ENCODE measurements around the gene ODAD2. TPM values are rescaled to one million over a fixed set of nuclear protein-coding genes. Genes with fewer than 3 reads are reported as not detected.
"Not testable (repeated sequence)": the region's sequence is repeated elsewhere in the genome, so short reads cannot be mapped to it uniquely, and the experiment has no call there.

ODAD2 gene
- total and polyA plus RNA-seq, 7 experiments from 2014 or later: 0.27 to 0.70 TPM; not detected in 5

GRCh38 chr10:27981744-27982143 is 17.1 kb downstream of the ODAD2 start:
- ChIA-PET POLR2A (no interaction called here), CTCF (no interaction called here)
- Histone ChIP-seq H3K27me3 (ENCODE audit: control insufficient read depth in 2 of 2, insufficient read depth in 2 of 2, low read length in 2 of 2) (no peaks in the 10 kb centered on the region), H3K36me3 (ENCODE audit: control insufficient read depth in 2 of 3, insufficient read depth in 3 of 3, low read length in 3 of 3) (no peaks in the 10 kb centered on the region), H3K9me3 (ENCODE audit: control insufficient read depth in 2 of 3, low read length in 3 of 3) (no peaks in the 10 kb centered on the region), H3K4me1 (ENCODE audit: control insufficient read depth in 2 of 2, insufficient read depth in 2 of 2, low read length in 2 of 2) (no peaks in the 10 kb centered on the region), H3K27ac (ENCODE audit: low read depth, low read length) (no peak overlapping the region), H3K4me3 (ENCODE audit: low read length) (no peak overlapping the region)
- intact Hi-C loops (cut with micrococcal nuclease): no loop called here
- DNase-seq: no peak
- Mint-ChIP-seq H3K27ac (no peak overlapping the region), H3K27me3 (peaks cover 3 to 27% (median 15%) of the 10 kb centered on the region in 5 donors), H3K4me1 (no peaks in the 10 kb centered on the region), H3K4me3 (no peak overlapping the region), H3K9me3 (peaks cover 0 to 9% (median 1%) of the 10 kb centered on the region in 11 donors), H3K36me3 (peaks cover 0 to 3% (median 0%) of the 10 kb centered on the region in 5 donors)
- no peak for ATAC-seq

- DNase-seq; ATAC-seq; H3K4me3 Mint-ChIP-seq; intact Hi-C loops (cut with micrococcal nuclease); H3K36me3 ChIP-seq (ENCODE audit: control insufficient read depth in 2 of 3, insufficient read depth in 3 of 3, low read length in 3 of 3); H3K27ac Mint-ChIP-seq; H3K4me1 ChIP-seq (ENCODE audit: control insufficient read depth in 2 of 2, insufficient read depth in 2 of 2, low read length in 2 of 2); H3K27me3 ChIP-seq (ENCODE audit: control insufficient read depth in 2 of 2, insufficient read depth in 2 of 2, low read length in 2 of 2); POLR2A ChIA-PET; H3K4me1 Mint-ChIP-seq; H3K9me3 ChIP-seq (ENCODE audit: control insufficient read depth in 2 of 3, low read length in 3 of 3); H3K4me3 ChIP-seq (ENCODE audit: low read length); H3K36me3 Mint-ChIP-seq; H3K27ac ChIP-seq (ENCODE audit: low read depth, low read length): not testable (repeated sequence)
- Mint-ChIP-seq H3K27me3 (peaks cover 0 to 24% (median 10%) of the 10 kb centered on the region in 5 donors), H3K9me3 (peaks cover 0 to 11% (median 1%) of the 10 kb centered on the region in 11 donors)
- CTCF ChIA-PET: interaction anchor here (0.6 kb wide), 1 partner anchor 17 kb away, joined by 5 read pairs; no protein-coding TSS in a partner anchor
Measured at GRCh38 chr10:27970795-27971194, 28.1 kb downstream of the ODAD2 start.

- peaks cover 0 to 17% (median 8%) of the 10 kb centered on the region in 5 donors for H3K27me3 Mint-ChIP-seq
- peaks cover 0 to 11% (median 1%) of the 10 kb centered on the region in 11 donors for H3K9me3 Mint-ChIP-seq
- intact Hi-C loops (cut with micrococcal nuclease); H3K4me1 ChIP-seq (ENCODE audit: control insufficient read depth in 2 of 2, insufficient read depth in 2 of 2, low read length in 2 of 2); H3K27ac Mint-ChIP-seq; POLR2A ChIA-PET; DNase-seq; H3K27me3 ChIP-seq (ENCODE audit: control insufficient read depth in 2 of 2, insufficient read depth in 2 of 2, low read length in 2 of 2); H3K4me3 Mint-ChIP-seq; H3K36me3 ChIP-seq (ENCODE audit: control insufficient read depth in 2 of 3, insufficient read depth in 3 of 3, low read length in 3 of 3); H3K36me3 Mint-ChIP-seq; H3K4me1 Mint-ChIP-seq; H3K4me3 ChIP-seq (ENCODE audit: low read length); ATAC-seq; H3K9me3 ChIP-seq (ENCODE audit: control insufficient read depth in 2 of 3, low read length in 3 of 3); H3K27ac ChIP-seq (ENCODE audit: low read depth, low read length): not testable (repeated sequence)
- CTCF ChIA-PET: interaction anchor here (0.6 kb wide), 2 partner anchors 17 to 176 kb away, joined by 4 to 5 read pairs; no protein-coding TSS in a partner anchor
Measured at GRCh38 chr10:27969931-27970330, 28.9 kb downstream of the ODAD2 start.

- CTCF ChIA-PET: no interaction called here
- Mint-ChIP-seq H3K9me3 (peaks cover 0 to 2% (median 0%) of the 10 kb centered on the region in 11 donors), H3K4me3 (peak overlapping the region in 8 of 10 donors; percentile 25 to 83 (median 76)), H3K4me1 (peaks cover 7 to 22% (median 17%) of the 10 kb centered on the region in 7 donors), H3K27ac (peak overlapping the region in 5 of 9 donors; percentile 47 to 76 (median 64)), H3K27me3 (no peaks in the 10 kb centered on the region), H3K36me3 (no peaks in the 10 kb centered on the region)
- Histone ChIP-seq H3K9me3 (ENCODE audit: control insufficient read depth in 2 of 3, low read length in 3 of 3) (no peaks in the 10 kb centered on the region), H3K4me1 (ENCODE audit: control insufficient read depth in 2 of 2, insufficient read depth in 2 of 2, low read length in 2 of 2) (no peaks in the 10 kb centered on the region), H3K4me3 (ENCODE audit: low read length) (no peak overlapping the region), H3K27me3 (ENCODE audit: control insufficient read depth in 2 of 2, insufficient read depth in 2 of 2, low read length in 2 of 2) (no peaks in the 10 kb centered on the region), H3K36me3 (ENCODE audit: control insufficient read depth in 2 of 3, insufficient read depth in 3 of 3, low read length in 3 of 3) (no peaks in the 10 kb centered on the region), H3K27ac (ENCODE audit: low read depth, low read length) (no peak overlapping the region)
- ATAC-seq (no peak), DNase-seq (no peak)
- POLR2A ChIA-PET: no interaction called here
- intact Hi-C loops (cut with micrococcal nuclease): no loop called here
Measured at GRCh38 chr10:27959093-27959715, 39.7 kb downstream of the ODAD2 start.

GRCh38 chr10:27958383-27958782 is 40.5 kb downstream of the ODAD2 start:
- H3K36me3 Mint-ChIP-seq; H3K4me1 ChIP-seq (ENCODE audit: control insufficient read depth in 2 of 2, insufficient read depth in 2 of 2, low read length in 2 of 2); H3K27me3 ChIP-seq (ENCODE audit: control insufficient read depth in 2 of 2, insufficient read depth in 2 of 2, low read length in 2 of 2); CTCF ChIA-PET; POLR2A ChIA-PET; H3K9me3 ChIP-seq (ENCODE audit: control insufficient read depth in 2 of 3, low read length in 3 of 3); H3K9me3 Mint-ChIP-seq; H3K36me3 ChIP-seq (ENCODE audit: control insufficient read depth in 2 of 3, insufficient read depth in 3 of 3, low read length in 3 of 3); H3K27me3 Mint-ChIP-seq; H3K27ac ChIP-seq (ENCODE audit: low read depth, low read length): not testable (repeated sequence)
- Mint-ChIP-seq H3K27ac (peak overlapping the region in 8 of 9 donors; percentile 39 to 83 (median 64)), H3K4me1 (peaks cover 7 to 22% (median 17%) of the 10 kb centered on the region in 7 donors), H3K4me3 (peak overlapping the region; percentile 45 to 83 (median 76))
- peak; percentile 50 for ATAC-seq
- peak in 3 of 9 donors; percentile 7 to 16 (median 8) for DNase-seq
- intact Hi-C loops (cut with micrococcal nuclease): loop anchor here in 1 of 2 donors (1.0 kb wide), 1 partner anchor 41 kb away; the partner anchor contains the start of gene ODAD2
- H3K4me3 ChIP-seq (ENCODE audit: low read length): peak overlapping the region; percentile 36

GRCh38 chr10:27950242-27950564 is 48.7 kb downstream of the ODAD2 start:
- no peaks in the 10 kb centered on the region for H3K27me3 ChIP-seq (ENCODE audit: control insufficient read depth in 2 of 2, insufficient read depth in 2 of 2, low read length in 2 of 2)

More at GRCh38 chr10:27950242-27950564, 48.7 kb downstream of the ODAD2 start:
- Mint-ChIP-seq H3K4me1 (no peaks in the 10 kb centered on the region), H3K36me3 (peaks cover 0 to 4% (median 0%) of the 10 kb centered on the region in 5 donors), H3K9me3 (no peaks in the 10 kb centered on the region), H3K27ac (no peak overlapping the region), H3K27me3 (peaks cover 0 to 8% (median 2%) of the 10 kb centered on the region in 5 donors), H3K4me3 (no peak overlapping the region)
- no peaks in the 10 kb centered on the region for H3K36me3 ChIP-seq (ENCODE audit: control insufficient read depth in 2 of 3, insufficient read depth in 3 of 3, low read length in 3 of 3)
- ChIA-PET CTCF (no interaction called here), POLR2A (no interaction called here)
- DNase-seq (no peak), ATAC-seq (no peak)
- H3K27ac ChIP-seq (ENCODE audit: low read depth, low read length): no peak overlapping the region
- no peak overlapping the region for H3K4me3 ChIP-seq (ENCODE audit: low read length)
- intact Hi-C loops (cut with micrococcal nuclease): no loop called here
- no peaks in the 10 kb centered on the region for H3K9me3 ChIP-seq (ENCODE audit: control insufficient read depth in 2 of 3, low read length in 3 of 3)
- no peaks in the 10 kb centered on the region for H3K4me1 ChIP-seq (ENCODE audit: control insufficient read depth in 2 of 2, insufficient read depth in 2 of 2, low read length in 2 of 2)
